HEK293 (cell line): ENCODE results near the gene HOXA10.

Experiments
- CTCF ChIA-PET: fragments of 350-600 bp; formaldehyde crosslinking; extraction: SDS; loops from one replicate; lab custom pipeline; 2021; ENCODE audit warnings: antibody characterized with exemption; lab: Yijun Ruan, JAX
- POLR2A ChIA-PET: fragments of 300-600 bp; formaldehyde crosslinking; extraction: SDS; loops from one replicate; lab custom pipeline; 2020; ENCODE audit warnings: antibody characterized with exemption, inconsistent platforms; lab: Yijun Ruan, JAX
- H3K27ac ChIP-seq: fragments of 200-500 bp; sonication (Bioruptor generic); 2 replicates; pipeline ENCODE4 v1.5.1; 2014; ENCODE audit warnings: low read depth, low read length, control low read depth, inconsistent platforms; ENCODE audit errors: extremely low read depth
- H3K36me3 ChIP-seq, 2 experiments: fragments of 200-500 bp in 1 of 2; sonication (Bioruptor generic) in 1 of 2; 1 replicate in 1 of 2; 2 replicates in 1 of 2; pipeline ENCODE4 v1.5.1; 2014 to 2017; ENCODE audit warnings: inconsistent platforms in 2 of 2, low read length in 2 of 2; ENCODE audit not compliant: control insufficient read depth in 2 of 2, insufficient read depth in 1 of 2
- H3K4me1 ChIP-seq: fragments of 200-500 bp; sonication (Bioruptor generic); 2 replicates; pipeline ENCODE4 v1.5.1; 2014; ENCODE audit warnings: mild to moderate bottlenecking, low read length, inconsistent platforms; ENCODE audit not compliant: control insufficient read depth, insufficient read depth
- H3K4me3 ChIP-seq: 2 replicates; pipeline ENCODE4 v1.5.1; 2011; ENCODE audit warnings: low read depth, mild to moderate bottlenecking, control low read depth, low read length, moderate library complexity
- H3K9me3 ChIP-seq: fragments of 200-500 bp; sonication (Bioruptor generic); 2 replicates; pipeline ENCODE4 v1.5.1; 2014; ENCODE audit warnings: low read depth, low read length, inconsistent platforms; ENCODE audit not compliant: control insufficient read depth, insufficient read depth
- BCL11A ChIP-seq: fragments of 450-650 bp; formaldehyde crosslinking; IDR thresholded peaks from 2 replicates; pipeline ENCODE4 v1.5.1; 2016; ENCODE audit warnings: low read depth, missing biosample characterization, missing genetic modification characterization
- EGR2 ChIP-seq: fragments of 450-650 bp; formaldehyde crosslinking; IDR thresholded peaks from 2 replicates; pipeline ENCODE4 v1.5.1; 2016; ENCODE audit warnings: low read depth, missing biosample characterization, missing genetic modification characterization
- KLF10 ChIP-seq: fragments of 450-650 bp; IDR thresholded peaks from 2 replicates; pipeline ENCODE4 v1.5.1; 2018; ENCODE audit warnings: missing biosample characterization, mild to moderate bottlenecking, missing genetic modification characterization
- WT1 ChIP-seq: fragments of 450-650 bp; formaldehyde crosslinking; IDR thresholded peaks from 2 replicates; pipeline ENCODE4 v1.5.1; 2016; ENCODE audit warnings: missing biosample characterization, missing genetic modification characterization
- ZBTB17 ChIP-seq: fragments of 450-650 bp; formaldehyde crosslinking; IDR thresholded peaks from 2 replicates; pipeline ENCODE4 v1.5.1; 2016; ENCODE audit warnings: missing biosample characterization, missing genetic modification characterization
- ZBTB44 ChIP-seq: fragments of 450-650 bp; IDR thresholded peaks from 2 replicates; pipeline ENCODE4 v1.5.1; 2018; ENCODE audit warnings: missing biosample characterization, mild to moderate bottlenecking, missing genetic modification characterization
- ZBTB49 ChIP-seq: fragments of 450-650 bp; formaldehyde crosslinking; IDR thresholded peaks from 2 replicates; pipeline ENCODE4 v1.5.1; 2016; ENCODE audit warnings: missing biosample characterization, missing genetic modification characterization, low read depth
- ZBTB8A ChIP-seq: fragments of 450-650 bp; formaldehyde crosslinking; IDR thresholded peaks from 2 replicates; pipeline ENCODE4 v1.5.1; 2016; ENCODE audit warnings: missing biosample characterization, missing genetic modification characterization
- ZNF366 ChIP-seq: fragments of 450-650 bp; formaldehyde crosslinking; conservative IDR thresholded peaks from 2 replicates; pipeline ENCODE4 v1.5.1; 2016; ENCODE audit warnings: missing biosample characterization, missing genetic modification characterization
- ZNF473 ChIP-seq: fragments of 450-650 bp; formaldehyde crosslinking; IDR thresholded peaks from 2 replicates; pipeline ENCODE4 v1.5.1; 2017; ENCODE audit warnings: missing biosample characterization, missing genetic modification characterization
- ZNF600 ChIP-seq: fragments of 450-650 bp; formaldehyde crosslinking; IDR thresholded peaks from 2 replicates; pipeline ENCODE4 v1.5.1; 2016; ENCODE audit warnings: missing biosample characterization, missing genetic modification characterization
- ZNF701 ChIP-seq: fragments of 450-650 bp; formaldehyde crosslinking; IDR thresholded peaks from 2 replicates; pipeline ENCODE4 v1.5.1; 2016; ENCODE audit warnings: missing biosample characterization, missing genetic modification characterization
- ZSCAN30 ChIP-seq: fragments of 450-650 bp; IDR thresholded peaks from 2 replicates; pipeline ENCODE4 v1.5.1; 2018; ENCODE audit warnings: missing biosample characterization, mild to moderate bottlenecking, missing genetic modification characterization, moderate library complexity
- TF ChIP-seq, protein P1 (sequence below): fragments of 450-650 bp; formaldehyde crosslinking; IDR thresholded peaks from 2 replicates; pipeline ENCODE4 v1.5.1; 2017; ENCODE audit warnings: missing biosample characterization, missing genetic modification characterization
- TF ChIP-seq, protein P2 (sequence below): fragments of 450-650 bp; formaldehyde crosslinking; IDR thresholded peaks from 2 replicates; pipeline ENCODE4 v1.5.1; 2016; ENCODE audit warnings: missing biosample characterization, missing genetic modification characterization
- TF ChIP-seq, protein P3 (sequence below): fragments of 450-650 bp; formaldehyde crosslinking; IDR thresholded peaks from 2 replicates; pipeline ENCODE4 v1.5.1; 2016; ENCODE audit warnings: missing biosample characterization, missing genetic modification characterization

The HOXA10 gene

GRCh38 chr7:27145165-27145913, 28.8 kb downstream of the HOXA10 start:
- POLR2A ChIA-PET: interaction anchor here (0.9 to 1.6 kb wide), 2 partner anchors 24 to 39 kb away, joined by 3 read pairs; partner anchors contain the start of gene HOXA11
- H3K27ac ChIP-seq: peak overlapping the region; percentile 74; the same call in 1 of the 2 replicates
- no peaks in the 10 kb centered on the region for H3K9me3 ChIP-seq
- H3K4me1 ChIP-seq: peaks cover 19% of the 10 kb centered on the region
- CTCF ChIA-PET: interaction anchor here (0.6 to 4.1 kb wide), 9 partner anchors 14 to 1680 kb away, joined by 3 to 34 read pairs (median 5); no protein-coding TSS in a partner anchor
- H3K4me3 ChIP-seq: no peak overlapping the region
- peaks cover 0 to 73% of the 10 kb centered on the region in 2 experiments; a peak in 2 of 3 replicates for H3K36me3 ChIP-seq
- no peak for TF ChIP-seq KLF10 (tag by site-specific recombination)
- TF ChIP-seq, protein P1, sequence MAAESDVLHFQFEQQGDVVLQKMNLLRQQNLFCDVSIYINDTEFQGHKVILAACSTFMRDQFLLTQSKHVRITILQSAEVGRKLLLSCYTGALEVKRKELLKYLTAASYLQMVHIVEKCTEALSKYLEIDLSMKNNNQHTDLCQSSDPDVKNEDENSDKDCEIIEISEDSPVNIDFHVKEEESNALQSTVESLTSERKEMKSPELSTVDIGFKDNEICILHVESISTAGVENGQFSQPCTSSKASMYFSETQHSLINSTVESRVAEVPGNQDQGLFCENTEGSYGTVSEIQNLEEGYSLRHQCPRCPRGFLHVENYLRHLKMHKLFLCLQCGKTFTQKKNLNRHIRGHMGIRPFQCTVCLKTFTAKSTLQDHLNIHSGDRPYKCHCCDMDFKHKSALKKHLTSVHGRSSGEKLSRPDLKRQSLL (tag by site-specific recombination): no peak
- no peak for TF ChIP-seq ZBTB44 (tag by site-specific recombination)
- TF ChIP-seq WT1 (tag by site-specific recombination): no peak
- no peak for TF ChIP-seq ZNF366
- no peak for TF ChIP-seq EGR2
- no peak for TF ChIP-seq ZSCAN30 (tag by site-specific recombination)
- no peak for TF ChIP-seq ZNF473
- TF ChIP-seq BCL11A: no peak
- peak; percentile 75 for TF ChIP-seq ZBTB17 (tag by site-specific recombination)
- TF ChIP-seq ZBTB49 (tag by site-specific recombination): no peak
- TF ChIP-seq ZBTB8A (tag by site-specific recombination): no peak
- TF ChIP-seq ZNF600 (tag by site-specific recombination): peak; percentile 68
- TF ChIP-seq, protein P2, sequence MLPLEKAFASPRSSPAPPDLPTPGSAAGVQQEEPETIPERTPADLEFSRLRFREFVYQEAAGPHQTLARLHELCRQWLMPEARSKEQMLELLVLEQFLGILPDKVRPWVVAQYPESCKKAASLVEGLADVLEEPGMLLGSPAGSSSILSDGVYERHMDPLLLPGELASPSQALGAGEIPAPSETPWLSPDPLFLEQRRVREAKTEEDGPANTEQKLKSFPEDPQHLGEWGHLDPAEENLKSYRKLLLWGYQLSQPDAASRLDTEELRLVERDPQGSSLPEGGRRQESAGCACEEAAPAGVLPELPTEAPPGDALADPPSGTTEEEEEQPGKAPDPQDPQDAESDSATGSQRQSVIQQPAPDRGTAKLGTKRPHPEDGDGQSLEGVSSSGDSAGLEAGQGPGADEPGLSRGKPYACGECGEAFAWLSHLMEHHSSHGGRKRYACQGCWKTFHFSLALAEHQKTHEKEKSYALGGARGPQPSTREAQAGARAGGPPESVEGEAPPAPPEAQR (tag by site-specific recombination): no peak
- TF ChIP-seq ZNF701 (tag by site-specific recombination): no peak
- TF ChIP-seq, protein P3, sequence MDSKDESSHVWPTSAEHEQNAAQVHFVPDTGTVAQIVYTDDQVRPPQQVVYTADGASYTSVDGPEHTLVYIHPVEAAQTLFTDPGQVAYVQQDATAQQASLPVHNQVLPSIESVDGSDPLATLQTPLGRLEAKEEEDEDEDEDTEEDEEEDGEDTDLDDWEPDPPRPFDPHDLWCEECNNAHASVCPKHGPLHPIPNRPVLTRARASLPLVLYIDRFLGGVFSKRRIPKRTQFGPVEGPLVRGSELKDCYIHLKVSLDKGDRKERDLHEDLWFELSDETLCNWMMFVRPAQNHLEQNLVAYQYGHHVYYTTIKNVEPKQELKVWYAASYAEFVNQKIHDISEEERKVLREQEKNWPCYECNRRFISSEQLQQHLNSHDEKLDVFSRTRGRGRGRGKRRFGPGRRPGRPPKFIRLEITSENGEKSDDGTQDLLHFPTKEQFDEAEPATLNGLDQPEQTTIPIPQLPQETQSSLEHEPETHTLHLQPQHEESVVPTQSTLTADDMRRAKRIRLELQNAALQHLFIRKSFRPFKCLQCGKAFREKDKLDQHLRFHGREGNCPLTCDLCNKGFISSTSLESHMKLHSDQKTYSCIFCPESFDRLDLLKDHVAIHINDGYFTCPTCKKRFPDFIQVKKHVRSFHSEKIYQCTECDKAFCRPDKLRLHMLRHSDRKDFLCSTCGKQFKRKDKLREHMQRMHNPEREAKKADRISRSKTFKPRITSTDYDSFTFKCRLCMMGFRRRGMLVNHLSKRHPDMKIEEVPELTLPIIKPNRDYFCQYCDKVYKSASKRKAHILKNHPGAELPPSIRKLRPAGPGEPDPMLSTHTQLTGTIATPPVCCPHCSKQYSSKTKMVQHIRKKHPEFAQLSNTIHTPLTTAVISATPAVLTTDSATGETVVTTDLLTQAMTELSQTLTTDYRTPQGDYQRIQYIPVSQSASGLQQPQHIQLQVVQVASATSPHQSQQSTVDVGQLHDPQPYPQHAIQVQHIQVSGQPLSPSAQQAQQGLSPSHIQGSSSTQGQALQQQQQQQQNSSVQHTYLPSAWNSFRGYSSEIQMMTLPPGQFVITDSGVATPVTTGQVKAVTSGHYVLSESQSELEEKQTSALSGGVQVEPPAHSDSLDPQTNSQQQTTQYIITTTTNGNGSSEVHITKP (tag by site-specific recombination): no peak
